ENCODE measurements around the gene ALK.

- no peak for TF ChIP-seq REST (IDR thresholded peaks at IDR 0.05; ENCODE audit: unreplicated experiment)
- TF ChIP-seq CTCF (conservative IDR thresholded peaks at IDR 0.05; ENCODE audit: low read depth in 2 of 2) = no peak
- TF ChIP-seq ZNF114 (CRISPR knock-in tag; IDR thresholded peaks at IDR 0.05) = no peak
- TF ChIP-seq JUNB (IDR thresholded peaks at IDR 0.05; ENCODE audit: unreplicated experiment) = no peak
- TF ChIP-seq POLR2AphosphoS5 (IDR thresholded peaks at IDR 0.05; ENCODE audit: low read depth) = no peak
Measured at GRCh38 chr2:29586919-29587318, 334.5 kb downstream of the ALK start.
